Stimulated activated CD4-positive, alpha-beta T cell treated with anti-CD3 and anti-CD28 coated beads, TNF-alpha, amount 100 ng/mL, for 1 hour (primary cell): Measurements from ENCODE around the gene MPZ.
A peak's percentile ranks its signal among the peaks of the same experiment; 100 is the strongest.
"Not testable (repeated sequence)": the region's sequence is repeated elsewhere in the genome, so short reads cannot be mapped to it uniquely, and the experiment has no call there.

Experiments used
- DNase-seq, 3 donors: peaks; one replicate each; pipeline ENCODE4 v3.0.0-alpha.2; 2020; ENCODE audit warnings: low read depth in 3 of 3, low spot score in 1 of 3

The MPZ gene

DNA sequence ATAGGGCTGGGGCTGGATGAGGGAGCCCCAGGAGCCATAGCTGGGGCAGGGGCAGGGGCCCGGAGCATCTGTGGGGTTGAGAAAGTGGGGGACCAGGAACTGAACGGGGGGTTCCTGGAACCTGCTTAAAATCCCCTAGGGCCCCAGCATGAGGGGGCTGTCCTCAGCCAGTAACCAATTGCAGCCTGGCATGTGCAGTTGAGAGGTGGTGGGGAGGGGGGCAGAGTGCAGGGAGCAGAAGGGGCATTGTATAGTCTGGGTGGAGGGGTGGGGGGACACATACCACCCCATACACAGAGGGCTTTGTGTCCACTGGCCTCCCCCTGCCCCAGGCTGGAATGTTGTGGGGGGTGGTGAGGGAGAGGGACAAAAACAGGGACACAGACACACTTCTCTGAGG lies at the start of gene MPZ:
MPZ (minus strand) TSS at position 101 of the 400 bp plus-strand sequence; CDS start at position 38, 63 bp downstream.
- no peak for DNase-seq

DNA sequence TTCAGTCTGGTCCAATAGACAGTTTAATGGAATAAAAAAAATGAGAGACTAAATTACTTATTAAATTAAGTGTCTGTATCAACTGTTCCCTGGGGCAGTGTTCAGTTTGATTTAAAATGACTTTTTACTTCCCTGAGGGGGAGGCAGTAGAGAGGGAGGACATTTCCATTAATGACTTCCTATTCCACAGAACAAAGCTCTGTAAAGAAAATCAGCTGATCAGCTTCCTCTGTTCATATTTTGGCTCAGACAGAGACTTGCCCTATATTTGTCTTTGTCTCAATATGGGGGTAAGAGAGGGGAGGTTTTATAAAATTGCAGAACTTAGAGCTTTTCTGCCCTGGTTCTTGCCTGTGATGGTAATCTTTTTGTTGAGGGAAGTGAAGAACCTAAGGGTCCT lies 49.5 kb upstream of the MPZ start:
- no peak for DNase-seq

DNA sequence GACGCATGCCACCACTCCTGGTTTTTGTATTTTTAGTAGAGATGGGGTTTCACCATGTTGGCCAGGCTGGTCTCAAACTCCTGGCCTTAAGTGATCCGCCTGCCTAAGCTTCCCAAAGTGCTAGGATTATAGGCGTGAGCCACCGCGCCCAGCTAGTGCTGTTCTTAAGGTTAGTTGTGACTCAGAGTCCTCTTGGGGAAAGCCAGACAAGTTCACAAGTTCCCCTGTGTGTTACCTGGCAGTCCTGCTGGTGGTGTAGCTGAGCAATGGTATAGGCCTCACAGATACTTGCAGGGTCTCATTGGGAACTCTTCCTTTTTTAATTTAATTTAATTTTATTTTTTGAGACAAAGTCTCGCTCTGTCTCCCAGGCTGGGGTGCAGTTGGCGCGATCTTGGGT lies 47.3 kb upstream of the MPZ start:
- no peak for DNase-seq

DNA sequence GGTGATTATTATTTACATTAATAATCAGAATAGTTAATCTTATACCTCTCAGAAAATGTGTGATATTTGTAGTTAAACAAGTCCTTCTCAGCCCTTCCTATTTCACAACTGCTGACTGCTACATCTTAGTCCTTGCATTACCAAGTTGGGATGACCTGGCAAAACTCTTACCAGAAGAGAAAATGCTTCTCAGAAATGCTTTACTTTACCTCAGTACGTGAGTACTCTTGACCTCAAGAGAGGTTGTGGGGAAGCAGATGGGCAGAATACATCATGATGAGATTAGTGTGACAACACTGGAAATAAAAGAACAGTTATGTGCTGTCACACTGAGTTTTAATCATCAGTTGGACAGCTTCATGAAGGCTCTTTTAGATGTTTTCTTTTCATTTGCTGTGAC lies 41.7 kb upstream of the MPZ start:
- DNase-seq = no peak

DNA sequence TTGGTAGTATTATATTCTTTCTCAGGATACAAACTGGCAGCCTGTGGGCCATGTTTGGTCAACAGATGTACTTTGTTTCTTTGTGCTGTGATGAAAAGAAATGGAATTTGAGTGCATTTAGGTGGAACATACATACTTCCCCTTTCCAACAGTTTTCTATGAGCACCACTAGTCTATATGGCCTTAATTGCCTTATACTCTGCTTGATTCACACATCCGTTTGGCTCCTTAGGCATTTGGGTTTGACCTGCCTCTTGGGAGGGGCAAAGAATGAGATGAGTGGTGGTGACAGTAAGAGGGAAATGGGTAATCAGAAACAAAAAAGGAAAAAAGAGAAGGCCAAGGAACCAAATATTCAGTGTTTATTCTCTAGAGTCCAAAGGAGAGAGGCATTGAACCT lies 40.9 kb upstream of the MPZ start:
- DNase-seq = no peak

DNA sequence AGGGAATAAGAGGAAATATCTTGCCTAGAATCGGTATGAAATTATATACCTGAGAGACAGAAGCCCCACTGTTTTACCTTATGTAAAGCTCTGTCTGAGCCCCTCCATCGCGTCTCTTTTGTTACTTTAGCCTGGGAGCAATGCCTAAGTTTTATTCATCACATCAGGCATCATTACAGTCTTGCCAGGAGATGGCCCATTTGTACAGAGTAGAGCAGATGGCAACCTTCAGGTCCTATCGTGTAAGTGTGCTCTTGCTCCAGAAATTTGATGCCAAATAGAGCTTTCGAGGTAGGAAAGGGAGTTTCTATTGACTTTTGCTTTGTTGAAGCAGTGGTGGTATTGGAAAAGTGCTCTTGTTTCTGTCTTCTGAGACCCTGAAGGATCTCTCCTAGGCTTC lies 33.1 kb upstream of the MPZ start:
- no peak for DNase-seq

DNA sequence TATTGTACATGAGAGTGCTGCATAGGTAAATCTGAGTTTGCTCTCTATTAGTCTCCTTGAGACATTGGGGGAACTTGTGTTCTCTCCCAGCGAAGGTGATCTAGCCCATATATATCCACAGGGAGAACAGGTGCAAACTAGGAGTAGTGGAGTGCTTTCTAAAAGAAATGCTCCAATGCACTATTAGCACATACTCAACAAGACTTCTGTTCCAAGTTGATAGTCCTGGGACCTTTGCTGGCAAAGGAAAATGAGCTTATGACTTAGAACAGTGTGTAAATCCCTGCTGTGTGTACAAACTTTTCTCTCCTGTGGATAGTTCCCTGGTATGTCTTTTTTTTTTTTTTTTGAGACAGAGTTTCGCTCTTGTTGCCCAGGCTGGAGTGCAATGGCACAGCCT lies 32.4 kb upstream of the MPZ start:
- DNase-seq = no peak

DNA sequence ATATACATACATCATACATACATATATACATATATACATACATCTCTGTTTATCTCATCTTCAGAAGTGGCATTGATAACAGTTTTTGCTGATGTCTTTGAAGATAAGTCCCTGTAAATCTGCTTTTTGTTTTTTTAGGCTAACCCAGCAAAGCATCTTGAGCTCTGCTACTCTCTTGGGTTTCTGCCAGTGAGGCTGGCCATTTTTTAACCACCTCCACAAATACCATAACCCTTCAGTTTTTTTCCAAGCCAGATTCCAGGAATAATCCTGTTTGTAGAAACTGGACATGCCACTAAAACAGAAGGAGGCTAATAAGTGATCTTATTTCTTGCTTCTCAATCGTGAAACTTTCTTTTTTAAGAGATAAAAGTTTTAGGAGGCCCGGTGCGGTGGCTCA lies 26.0 kb upstream of the MPZ start:
- no peak for DNase-seq

DNA sequence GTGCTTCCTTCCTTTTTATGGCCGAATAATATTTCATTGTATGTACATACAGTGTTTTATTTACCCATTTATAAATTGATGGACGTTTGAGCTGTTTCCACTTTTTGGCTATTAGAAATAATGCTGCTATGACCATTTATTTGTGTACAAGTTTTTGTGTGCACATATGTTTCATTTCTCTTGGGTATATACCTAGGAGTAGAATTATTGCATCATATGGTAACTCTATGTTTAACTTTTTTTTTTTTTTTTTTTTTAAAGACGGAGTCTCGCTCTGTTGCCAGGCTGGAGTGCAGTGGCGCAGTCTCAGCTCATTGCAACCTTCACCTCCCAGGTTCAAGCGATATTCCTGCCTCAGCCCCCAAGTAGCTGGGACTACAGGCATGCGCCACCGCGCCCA lies 23.4 kb upstream of the MPZ start:
- DNase-seq = no peak

DNA sequence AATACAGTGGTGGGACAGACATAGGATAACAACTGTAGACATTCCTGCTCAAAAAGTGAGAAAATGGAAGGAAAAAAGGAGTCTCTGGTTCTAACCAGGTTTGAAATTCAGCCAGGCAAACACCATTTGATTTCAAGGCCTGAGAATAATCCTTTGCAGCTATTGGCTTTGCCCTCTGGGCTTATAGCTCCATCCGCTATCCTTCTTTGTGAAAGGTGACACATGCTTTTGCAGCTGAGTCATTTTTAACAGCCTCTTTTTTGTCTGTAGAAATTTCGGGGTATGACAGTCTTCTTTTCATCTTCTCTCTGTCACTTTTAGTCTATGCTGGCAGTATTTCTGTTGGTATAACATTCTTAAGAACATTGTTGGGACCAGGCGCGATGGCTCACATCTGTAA lies 20.6 kb upstream of the MPZ start:
- no peak for DNase-seq

DNA sequence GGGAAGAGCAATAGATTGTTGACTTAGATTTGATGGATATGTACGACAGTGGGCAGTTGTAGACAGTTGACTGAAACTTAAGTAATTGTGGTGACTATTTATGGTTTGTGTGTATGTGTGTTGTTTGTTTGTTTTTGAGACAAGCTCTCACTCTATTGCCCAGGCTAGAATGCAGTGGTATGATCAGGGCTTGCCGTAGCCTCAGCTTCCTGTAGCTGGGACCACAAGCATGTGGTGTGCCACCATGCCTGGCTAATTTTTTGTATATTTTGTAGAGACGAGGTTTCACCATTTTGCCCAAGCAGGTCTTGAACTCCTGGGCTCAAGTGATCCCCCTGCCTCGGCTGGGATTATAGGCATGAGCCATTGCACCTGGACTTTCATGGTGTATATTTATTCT lies 14.3 kb upstream of the MPZ start:
- DNase-seq = no peak

DNA sequence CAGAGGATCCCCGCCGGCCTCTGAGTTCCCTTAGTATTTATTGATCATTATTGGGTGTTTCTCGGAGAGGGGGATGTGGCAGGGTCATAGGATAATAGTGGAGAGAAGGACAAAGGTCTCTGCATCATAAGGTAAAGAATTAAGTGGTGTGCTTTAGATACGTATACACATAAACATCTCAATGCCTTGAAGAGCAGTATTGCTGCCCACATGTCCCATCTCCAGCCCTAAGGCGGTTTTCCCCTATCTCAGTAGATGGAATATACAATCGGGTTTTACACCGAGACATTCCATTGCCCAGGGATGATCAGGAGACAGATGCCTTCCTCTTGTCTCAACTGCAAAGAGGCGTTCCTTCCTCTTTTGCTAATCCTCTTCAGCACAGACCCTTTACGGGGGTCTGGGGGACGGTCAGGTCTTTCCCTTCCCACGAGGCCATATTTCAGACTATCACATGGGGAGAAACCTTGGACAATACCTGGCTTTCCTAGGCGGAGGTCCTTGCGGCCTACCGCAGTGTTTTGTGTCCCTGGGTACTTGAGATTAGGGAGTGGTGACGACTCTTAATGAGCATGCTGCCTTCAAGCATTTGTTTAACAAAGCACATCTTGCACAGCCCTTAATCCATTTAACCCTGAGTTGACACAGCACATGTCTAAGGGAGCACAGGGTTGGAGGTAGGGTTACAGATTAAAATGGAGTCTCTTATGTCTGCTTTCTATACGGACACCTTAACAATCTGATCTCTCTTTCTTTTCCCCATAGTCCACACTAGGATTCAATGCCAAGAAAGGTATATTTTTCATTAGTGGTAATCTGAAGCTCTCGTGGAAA lies 6.3 kb upstream of the MPZ start:
- not testable (repeated sequence) for DNase-seq

DNA sequence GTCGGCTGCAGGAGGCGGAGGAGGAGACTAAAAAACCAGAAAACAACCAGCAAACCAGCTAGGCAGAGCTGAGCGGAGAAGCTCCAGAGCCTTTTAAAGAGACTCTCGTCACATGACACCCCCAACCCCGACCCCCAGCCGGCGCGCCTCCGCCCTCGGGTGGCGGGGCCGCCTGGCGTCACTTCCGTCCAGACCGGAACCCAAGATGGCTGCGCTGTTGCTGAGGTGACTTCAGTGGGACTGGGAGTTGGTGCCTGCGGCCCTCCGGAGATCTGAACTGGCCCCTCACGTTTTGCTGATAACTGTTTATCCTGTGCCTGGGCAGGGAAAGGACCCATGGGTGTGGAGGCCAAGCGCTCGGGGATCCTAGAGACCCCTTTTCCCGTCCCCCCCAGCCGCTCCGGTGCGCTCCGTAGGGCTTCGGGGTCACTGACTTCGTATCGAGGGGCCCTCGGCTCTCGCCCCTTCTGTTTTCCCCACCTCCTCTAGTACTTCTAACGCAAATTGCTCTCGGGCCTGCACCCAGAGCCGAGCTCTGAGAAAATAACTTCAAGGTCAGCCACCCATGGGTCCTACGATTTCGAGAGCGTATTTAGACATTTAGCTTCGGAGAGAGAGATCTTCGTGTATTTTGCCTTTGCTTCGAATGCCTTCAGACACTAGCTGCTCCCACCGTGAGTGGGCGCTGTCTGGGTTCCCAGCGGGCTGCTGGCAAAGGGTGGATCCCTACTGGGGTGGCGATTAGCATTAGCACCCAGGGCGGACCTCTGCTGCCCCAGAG lies 4.6 kb upstream of the MPZ start, which contains the start of gene SDHC:
SDHC (plus strand) TSS at position 181 of the 781 bp plus-strand sequence; CDS start at position 206, 25 bp downstream.
- peak; percentile 73 to 76 (median 76) for DNase-seq

DNA sequence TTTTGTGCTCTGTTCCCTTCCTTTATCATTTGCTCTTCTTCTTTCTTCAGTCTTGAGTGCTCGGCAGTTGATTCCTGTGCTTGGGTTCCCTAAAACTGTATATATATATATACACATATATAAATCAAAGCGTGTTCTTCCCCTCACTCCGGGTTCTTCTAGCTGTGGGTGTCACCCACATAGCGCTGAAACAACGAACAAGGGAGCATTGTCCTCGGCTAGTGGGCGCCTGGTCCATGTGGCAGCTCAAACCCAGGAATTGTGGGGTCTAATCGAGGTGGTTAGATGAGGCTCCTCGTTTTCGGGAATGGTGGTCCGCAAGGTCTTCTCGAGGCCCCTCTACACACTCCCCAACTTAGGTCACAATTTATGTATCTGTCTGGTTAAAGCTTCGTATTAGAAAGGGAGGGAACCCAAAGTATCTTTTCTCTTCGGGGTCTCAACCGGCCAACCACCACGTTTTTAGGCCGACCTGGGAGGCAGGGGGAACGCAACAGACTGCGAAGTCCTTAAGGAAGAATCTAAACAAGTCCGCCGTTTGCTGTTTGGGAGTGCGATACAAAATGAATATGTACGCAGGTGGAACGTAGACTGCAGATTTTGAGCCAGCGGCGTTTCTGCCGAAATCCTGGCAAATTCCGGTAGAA lies 3.9 kb upstream of the MPZ start:
- no peak for DNase-seq

DNA sequence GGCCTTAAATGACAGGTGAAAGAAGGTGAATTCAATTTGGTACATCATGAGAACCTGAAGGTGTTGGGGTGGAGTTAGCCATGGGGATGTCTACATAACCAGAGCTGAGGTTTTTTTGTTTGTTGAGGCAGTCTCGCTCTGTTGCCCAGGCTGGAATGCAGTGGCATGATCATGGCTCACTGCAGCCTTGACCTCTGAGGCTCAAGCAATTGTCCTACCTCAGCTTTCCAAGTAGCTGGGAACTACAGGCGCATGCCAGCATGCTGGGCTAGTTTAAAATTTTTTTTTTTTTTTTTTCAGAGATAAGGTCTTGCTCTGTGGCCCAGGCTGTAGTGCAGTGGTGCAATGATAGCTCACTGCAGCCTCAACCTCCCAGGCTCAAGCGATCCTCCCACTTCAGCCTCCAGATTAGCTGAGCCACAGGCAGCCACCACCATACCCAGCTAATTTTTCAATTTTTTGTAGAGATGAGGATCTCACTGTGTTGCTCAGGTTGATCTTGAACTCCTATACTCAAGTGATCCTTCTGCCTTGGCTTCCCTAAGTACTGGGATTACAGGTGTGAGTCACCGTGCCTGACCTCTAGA lies 1.9 kb upstream of the MPZ start:
- DNase-seq = no peak

DNA sequence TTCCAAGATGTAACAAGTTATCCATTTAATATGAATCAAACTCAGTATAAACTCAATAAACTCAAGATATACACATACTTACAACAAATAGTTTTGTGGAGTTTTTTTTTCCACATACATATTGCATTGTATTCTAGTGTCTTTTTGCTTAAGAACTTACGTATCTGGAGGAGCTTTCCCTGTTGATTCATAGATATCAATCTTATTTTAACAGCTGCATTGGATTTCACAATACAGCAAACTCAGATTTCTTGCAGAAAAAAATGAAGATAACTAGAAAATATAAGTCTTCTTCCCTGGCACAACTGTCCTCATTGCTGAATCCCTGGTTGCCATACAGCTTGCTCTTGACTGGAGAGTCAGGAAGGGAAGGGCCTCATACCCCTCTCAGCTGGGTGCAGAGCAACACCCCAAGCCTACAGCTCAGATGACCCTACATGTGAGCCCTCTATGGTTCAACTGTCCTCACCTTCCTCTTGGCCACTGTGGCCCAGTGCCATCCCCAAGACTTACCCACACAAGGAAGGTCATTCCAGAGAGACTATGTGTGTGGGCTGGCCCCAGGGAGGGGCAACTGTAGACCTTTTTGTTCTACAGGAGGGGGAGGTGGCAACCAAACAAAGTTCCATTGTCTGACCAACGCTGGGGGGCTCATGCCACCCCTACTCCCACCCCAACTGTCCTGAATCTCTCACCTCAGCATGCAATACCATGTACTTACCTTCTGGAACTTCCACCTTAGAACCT lies 1.7 kb downstream of the MPZ start:
- no peak for DNase-seq

DNA sequence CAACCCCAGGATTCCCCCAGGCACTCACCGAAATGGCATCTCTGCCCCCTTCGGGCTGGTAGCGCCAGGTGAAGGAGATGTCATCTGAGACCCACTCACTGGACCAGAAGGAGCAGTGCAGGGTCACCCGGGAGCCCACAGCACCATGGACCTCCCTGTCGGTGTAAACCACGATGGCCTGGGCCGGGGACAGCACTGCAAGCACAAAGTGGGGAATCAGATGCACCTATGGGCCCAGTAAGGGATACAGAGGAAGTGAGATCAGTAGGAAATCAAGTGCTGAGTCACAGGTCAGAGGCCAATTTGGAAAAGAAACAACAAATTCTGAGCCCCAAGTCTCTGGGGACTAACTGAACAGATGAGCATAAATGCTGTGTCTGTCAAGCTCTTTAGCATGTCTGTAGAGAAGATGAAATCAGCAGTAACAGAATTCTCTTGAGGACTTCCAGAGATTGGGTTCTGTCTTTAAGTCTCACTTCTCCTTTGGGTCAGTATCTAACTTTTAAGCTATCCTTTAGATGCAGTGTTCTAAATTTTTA lies 2.5 kb downstream of the MPZ start:
- no peak for DNase-seq

DNA sequence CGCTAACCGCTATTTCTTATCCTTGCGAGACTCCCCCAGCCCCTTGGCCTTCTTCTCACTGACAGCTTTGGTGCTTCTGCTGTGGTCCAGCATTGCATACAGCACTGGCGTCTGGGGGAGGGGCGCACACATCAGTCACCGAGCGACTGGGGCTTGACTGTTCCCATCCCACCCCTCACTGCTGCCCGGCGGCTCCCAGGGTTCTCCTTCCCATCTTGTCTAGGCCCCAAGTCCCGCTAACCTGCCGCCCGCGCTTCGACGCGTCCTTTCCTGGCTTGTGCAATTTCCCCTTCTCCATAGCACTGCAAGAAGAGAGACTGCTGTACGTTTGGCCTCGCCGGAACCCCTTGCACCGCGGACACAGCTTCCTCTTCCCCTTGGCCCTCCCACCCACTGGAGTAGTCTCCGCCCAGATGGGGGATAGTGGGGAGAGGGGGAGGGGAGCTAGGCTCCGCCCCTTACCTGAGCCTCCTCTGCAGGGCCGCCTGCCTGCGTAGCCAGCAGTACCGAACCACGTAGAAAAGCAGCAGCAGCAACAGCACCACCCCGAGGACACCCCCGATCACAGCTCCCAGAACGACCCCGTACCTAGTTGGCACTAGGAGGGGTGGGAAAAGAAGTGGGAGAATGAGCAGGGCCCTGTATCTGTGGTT lies 3.8 kb downstream of the MPZ start:
- DNase-seq = peak; percentile 69 to 77 (median 77)

DNA sequence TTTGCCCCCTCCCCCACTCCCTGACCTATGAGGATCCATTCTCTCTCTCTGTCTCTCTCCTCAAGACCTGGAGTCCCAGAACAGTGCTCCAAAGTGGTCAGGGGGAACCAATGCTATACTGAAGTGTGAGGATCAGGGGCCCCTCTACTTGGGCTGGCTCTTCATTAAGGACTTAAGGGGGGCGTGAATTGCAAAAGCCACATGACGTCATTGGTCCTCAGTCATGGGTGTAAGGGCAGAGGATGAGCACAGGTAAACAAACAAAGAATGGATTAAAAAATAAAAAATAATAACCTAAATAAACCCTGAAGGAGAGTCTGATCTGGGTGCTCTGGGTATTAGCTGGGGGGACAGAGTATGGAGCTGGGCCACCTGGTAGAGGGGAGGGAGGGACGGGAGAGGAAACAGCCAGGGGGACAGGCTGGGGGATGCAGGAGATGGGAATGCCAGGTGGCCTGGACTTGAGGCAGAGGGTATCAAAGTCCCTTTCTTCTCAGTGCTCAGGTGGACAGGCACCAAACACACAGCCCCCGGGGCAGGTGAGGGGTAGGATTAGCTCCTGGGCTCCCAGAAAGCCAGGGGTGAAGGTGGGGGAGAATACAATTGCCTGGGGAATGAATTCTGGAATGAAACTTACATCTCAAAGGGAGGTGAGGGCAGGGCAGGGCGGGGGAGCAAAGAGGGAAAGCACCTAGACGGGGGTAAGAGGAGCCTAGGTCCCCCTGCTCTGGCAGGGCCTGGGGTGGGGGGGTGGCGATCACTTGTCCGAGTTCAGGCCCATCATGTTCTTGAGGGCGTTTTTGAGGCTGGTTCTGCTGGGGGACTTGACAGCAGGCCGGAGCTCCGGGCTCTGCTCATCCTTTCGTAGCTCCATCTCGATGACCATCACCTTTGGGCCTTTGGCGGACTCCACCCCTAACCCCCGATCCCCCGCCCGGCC lies 4.6 kb downstream of the MPZ start:
- DNase-seq = no peak
